Rectal smooth muscle tissue (tissue), 1 donor: ENCODE measurements around the gene SPHK2.

Experiments
- H3K27ac ChIP-seq: one replicate; pipeline ENCODE4 v1.7.0; 2013; ENCODE audit warnings: low read depth, low read length, inconsistent platforms
- H3K27me3 ChIP-seq: one replicate; pipeline ENCODE4 v1.7.0; 2013; ENCODE audit warnings: low read length; ENCODE audit not compliant: control insufficient read depth, insufficient read depth
- H3K36me3 ChIP-seq: one replicate; pipeline ENCODE4 v1.7.0; 2013; ENCODE audit warnings: low read length; ENCODE audit not compliant: control insufficient read depth, insufficient read depth
- H3K4me1 ChIP-seq: one replicate; pipeline ENCODE4 v1.7.0; 2013; ENCODE audit warnings: low read length; ENCODE audit not compliant: control insufficient read depth, insufficient read depth
- H3K4me3 ChIP-seq: one replicate; pipeline ENCODE4 v1.7.0; 2013; ENCODE audit warnings: low read length
- H3K9ac ChIP-seq: one replicate; pipeline ENCODE4 v1.7.0; 2013; ENCODE audit warnings: low read length

SPHK2 gene

DNA sequence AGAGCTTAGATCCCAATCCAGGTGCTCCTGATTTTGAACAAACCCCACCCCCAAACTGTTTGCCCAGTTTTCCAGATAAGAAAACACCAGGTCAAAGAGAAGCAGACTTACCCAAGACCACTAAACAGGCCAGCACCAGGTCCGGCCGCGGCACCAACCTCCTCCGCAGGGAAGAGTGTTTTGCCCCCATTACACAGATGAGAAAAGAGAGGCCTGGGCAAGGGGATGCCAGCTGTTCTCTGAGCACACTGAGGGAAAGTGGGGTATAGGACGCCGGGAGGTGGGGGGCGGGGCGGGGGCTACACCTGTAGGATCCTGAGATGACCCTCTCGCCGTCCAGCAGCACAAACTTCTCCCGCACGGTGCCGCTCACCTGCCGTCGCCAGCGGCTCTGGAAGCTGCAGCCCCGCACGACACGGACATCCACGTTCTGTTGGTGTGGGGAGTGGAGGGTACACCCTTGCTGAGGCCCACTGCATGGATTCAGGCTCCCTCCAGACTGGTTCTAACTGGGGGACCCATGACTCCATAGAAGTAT is 9.7 kb upstream of the SPHK2 start:
- Histone ChIP-seq H3K27me3 (no peaks in the 10 kb centered on the region), H3K27ac (no peak overlapping the region), H3K4me3 (no peak overlapping the region), H3K36me3 (no peaks in the 10 kb centered on the region), H3K9ac (no peak overlapping the region), H3K4me1 (no peaks in the 10 kb centered on the region)

DNA sequence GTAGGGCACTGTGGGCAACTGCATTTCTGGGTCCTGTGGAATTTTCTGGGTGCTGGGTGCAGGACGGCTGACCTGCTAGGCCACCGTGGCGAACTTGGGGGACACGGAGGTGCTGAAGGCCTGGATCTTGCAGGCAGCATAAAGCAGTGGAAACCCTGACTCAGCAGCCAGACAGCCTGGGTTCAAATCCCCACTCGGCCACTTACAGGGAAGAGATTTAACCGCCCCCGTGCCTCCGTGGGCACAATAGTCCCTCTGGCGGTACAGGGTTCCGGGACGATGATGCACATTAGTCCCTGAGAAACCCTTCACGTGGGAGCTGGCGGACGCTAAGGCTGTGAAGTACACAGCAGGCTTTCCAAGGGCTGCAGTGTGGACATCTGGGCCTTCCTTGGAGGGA is 7.4 kb upstream of the SPHK2 start:
- no peak overlapping the region for H3K9ac ChIP-seq

GRCh38 chr19:48613024-48613851 is 6.1 kb upstream of the SPHK2 start:
- H3K27me3 ChIP-seq, result no peaks in the 10 kb centered on the region
- peak overlapping the region; percentile 28 for H3K9ac ChIP-seq
- H3K4me1 ChIP-seq, result peaks cover 11% of the 10 kb centered on the region
- peak overlapping the region; percentile 58 for H3K4me3 ChIP-seq
- peaks cover 24% of the 10 kb centered on the region for H3K36me3 ChIP-seq
- H3K27ac ChIP-seq, result no peak overlapping the region

More for the DNA sequence above, 7.4 kb upstream of the SPHK2 start:
- Histone ChIP-seq H3K27me3 (no peaks in the 10 kb centered on the region), H3K4me3 (no peak overlapping the region), H3K27ac (no peak overlapping the region), H3K36me3 (peaks cover 11% of the 10 kb centered on the region), H3K4me1 (no peaks in the 10 kb centered on the region)

DNA sequence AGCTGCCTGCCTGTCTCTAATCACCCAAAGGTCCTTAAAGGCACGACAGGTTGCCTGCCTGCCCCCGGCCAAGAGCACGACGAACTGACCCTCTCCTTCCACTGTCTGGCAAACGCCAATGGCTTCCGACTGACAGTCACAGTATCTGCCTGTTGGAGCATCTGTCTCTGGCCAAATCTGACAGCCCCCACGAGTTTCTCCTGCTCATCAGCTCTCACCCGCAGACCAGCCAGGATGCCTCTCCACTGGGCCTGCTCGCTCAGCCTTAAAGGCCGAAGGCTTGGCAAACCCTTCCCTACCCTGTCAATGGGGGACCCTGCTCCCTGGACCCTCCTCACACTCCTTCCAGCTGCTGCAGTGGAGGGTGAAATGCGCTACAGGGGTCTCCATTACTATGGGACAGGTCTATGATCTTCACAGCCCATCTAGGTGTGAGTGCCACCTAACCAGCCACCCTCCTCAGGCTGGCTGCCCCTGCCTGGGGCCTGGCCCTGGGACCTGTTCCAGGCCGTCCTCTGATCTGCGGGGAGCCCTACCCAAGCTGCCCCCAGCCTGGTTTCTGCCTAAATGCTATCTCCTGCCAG is 5.4 kb upstream of the SPHK2 start:
- H3K9ac ChIP-seq, result peak overlapping the region; percentile 28
- H3K36me3 ChIP-seq, result peaks cover 24% of the 10 kb centered on the region
- peaks cover 14% of the 10 kb centered on the region for H3K4me1 ChIP-seq
- no peak overlapping the region for H3K27ac ChIP-seq
- peak overlapping the region; percentile 58 for H3K4me3 ChIP-seq
- H3K27me3 ChIP-seq, result no peaks in the 10 kb centered on the region

DNA sequence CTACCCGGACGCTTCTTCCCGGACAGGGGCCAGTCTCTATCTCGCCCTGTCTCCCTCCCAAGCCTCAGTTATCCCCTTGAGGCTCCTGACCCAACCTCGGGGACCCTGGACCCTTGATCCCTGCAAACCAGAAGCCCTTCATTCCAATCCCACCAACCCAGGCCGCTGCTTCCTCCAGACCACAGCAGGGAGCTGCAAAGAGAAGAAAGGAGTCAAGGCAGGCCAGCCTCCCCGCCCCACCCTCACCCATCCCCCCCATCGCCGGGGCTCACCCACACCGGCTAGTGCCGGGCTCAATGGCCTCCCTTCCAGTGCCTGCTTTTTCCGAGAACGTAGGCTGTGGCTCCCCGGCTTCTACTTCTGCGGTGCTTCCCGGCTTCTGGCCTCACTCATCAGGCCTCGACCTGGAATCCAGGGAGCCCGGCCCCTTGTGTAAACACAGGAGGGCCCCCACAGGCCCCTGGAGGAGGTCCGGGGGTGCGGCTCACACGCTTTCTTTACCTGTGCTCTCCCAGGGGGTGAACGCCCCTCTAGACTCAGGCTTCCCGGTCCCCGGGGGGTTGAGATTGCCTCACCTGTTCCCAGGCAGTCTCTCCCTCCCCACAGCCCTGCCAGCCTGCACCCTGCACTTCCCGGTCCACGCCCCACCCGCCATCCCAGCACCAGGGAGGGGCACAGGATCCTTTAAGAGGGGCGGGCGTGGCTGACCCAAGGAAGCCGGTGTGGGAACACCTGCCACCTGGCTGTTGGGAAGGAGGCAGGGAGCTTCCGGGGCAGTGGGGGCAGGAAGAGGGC is 4.7 kb upstream of the SPHK2 start, which contains the start of gene FAM83E:
Gene FAM83E (minus strand): TSS at position 641 of the 795 bp plus-strand sequence. CDS start 1,704 bp downstream, outside the sequence.
- Histone ChIP-seq H3K4me1 (peaks cover 14% of the 10 kb centered on the region), H3K27ac (no peak within 1 kb of the TSS), H3K27me3 (no peaks in the 10 kb centered on the region), H3K9ac (peak within 1 kb of the TSS; percentile 28), H3K36me3 (peaks cover 24% of the 10 kb centered on the region), H3K4me3 (peak within 1 kb of the TSS; percentile 58)

DNA sequence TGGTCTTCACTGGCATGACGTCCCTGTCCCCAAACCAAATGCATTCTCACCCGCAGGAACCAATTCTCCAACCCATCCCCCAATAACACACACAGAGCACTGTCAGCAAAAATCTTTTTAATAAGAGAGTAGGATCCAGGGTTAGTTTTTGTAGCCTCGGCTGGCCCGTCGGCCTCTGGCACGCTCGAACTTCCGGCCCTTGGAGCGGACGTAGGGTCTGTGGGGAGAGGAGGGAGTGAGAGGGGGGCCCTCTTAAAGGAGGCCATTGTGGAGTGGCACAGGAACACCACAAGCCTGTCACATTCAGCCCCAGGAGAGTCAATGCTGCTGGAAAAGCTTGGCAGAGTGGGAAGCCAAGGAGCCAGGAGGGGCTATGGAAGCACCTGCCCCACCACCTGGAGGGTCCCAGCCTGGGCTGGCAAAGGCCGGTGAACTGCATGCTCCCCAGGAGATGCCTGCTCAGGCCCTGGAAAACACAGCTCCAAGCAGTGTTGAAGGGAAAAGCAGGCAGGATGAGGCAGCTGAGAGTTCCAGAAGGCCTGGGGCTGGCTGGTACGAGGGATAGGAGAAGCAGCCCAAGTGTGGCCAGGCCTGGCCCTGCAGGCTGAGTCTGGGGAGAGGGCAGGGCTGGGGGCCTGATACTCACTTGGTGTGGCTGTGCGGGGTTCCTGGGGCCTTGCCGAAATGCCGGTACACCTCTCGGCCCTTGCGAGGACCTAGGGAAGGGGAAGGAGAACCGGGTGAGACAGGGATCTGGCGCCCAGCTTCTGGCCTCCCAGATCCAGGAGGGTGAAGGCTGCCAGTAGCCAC is 3.9 kb upstream of the SPHK2 start:
- H3K27ac ChIP-seq, result no peak overlapping the region
- peaks cover 24% of the 10 kb centered on the region for H3K36me3 ChIP-seq
- no peaks in the 10 kb centered on the region for H3K27me3 ChIP-seq
- no peak overlapping the region for H3K4me3 ChIP-seq
- peaks cover 14% of the 10 kb centered on the region for H3K4me1 ChIP-seq
- no peak overlapping the region for H3K9ac ChIP-seq

DNA sequence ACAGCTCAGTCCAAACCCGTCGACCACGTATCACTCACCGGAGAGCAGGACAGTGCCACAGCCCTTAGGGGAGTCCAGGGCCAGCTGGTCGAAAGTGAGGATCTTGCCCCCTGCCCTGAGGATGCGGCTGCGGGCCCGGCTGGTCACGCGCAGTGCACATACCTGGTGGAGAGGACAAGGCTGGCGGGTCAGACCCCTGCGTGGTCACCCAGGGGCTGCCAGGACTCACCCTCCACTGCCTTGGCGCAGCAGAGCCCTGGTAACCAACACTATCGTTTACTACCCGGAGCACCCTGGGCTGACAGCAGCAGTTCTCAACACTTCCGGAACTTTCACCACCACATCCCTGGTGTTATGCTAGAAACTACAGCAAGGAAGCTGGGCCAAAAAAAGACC is 3.3 kb upstream of the SPHK2 start:
- no peak overlapping the region for H3K27ac ChIP-seq

DNA sequence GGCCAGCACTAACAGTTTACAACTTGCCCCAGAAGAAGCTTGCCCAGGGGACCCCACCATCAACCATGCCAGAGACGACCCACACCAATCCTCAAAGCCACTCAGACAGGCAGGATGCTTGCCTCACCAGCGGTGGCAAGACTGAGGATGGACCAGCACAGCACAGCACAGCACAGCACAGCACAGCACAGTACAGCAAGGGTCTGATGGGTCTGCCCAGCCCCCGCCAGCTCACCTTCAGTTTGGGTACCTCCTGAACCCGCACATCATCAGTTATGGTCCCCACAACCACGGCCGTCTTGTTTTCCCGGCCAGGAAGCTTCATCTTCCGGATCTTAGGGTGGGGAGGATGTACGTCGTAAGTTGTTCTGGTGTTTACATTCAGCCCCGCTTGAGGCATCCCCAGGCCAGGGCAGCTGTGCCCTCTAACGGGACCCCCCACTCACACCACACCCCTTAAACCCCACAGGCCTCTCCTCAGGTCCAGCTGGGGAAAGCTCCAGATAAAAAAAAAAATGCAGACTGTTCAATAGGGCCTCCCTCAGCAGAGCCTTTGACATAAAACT is 2.7 kb upstream of the SPHK2 start:
- no peak overlapping the region for H3K9ac ChIP-seq
- H3K27me3 ChIP-seq, result no peaks in the 10 kb centered on the region
- no peak overlapping the region for H3K27ac ChIP-seq
- peaks cover 14% of the 10 kb centered on the region for H3K4me1 ChIP-seq
- H3K36me3 ChIP-seq, result peaks cover 24% of the 10 kb centered on the region
- no peak overlapping the region for H3K4me3 ChIP-seq

More for the DNA sequence above, 3.3 kb upstream of the SPHK2 start:
- no peak overlapping the region for H3K4me3 ChIP-seq
- H3K36me3 ChIP-seq, result peaks cover 24% of the 10 kb centered on the region
- no peak overlapping the region for H3K9ac ChIP-seq
- H3K4me1 ChIP-seq, result peaks cover 14% of the 10 kb centered on the region
- no peaks in the 10 kb centered on the region for H3K27me3 ChIP-seq

- no peaks in the 10 kb centered on the region for H3K27me3 ChIP-seq
- H3K4me3 ChIP-seq, result peak overlapping the region; percentile 96
- peaks cover 14% of the 10 kb centered on the region for H3K4me1 ChIP-seq
- no peak overlapping the region for H3K9ac ChIP-seq
- peak overlapping the region; percentile 30 for H3K27ac ChIP-seq
- H3K36me3 ChIP-seq, result peaks cover 24% of the 10 kb centered on the region
Observed at GRCh38 chr19:48617146-48617937, 2.0 kb upstream of the SPHK2 start.

DNA sequence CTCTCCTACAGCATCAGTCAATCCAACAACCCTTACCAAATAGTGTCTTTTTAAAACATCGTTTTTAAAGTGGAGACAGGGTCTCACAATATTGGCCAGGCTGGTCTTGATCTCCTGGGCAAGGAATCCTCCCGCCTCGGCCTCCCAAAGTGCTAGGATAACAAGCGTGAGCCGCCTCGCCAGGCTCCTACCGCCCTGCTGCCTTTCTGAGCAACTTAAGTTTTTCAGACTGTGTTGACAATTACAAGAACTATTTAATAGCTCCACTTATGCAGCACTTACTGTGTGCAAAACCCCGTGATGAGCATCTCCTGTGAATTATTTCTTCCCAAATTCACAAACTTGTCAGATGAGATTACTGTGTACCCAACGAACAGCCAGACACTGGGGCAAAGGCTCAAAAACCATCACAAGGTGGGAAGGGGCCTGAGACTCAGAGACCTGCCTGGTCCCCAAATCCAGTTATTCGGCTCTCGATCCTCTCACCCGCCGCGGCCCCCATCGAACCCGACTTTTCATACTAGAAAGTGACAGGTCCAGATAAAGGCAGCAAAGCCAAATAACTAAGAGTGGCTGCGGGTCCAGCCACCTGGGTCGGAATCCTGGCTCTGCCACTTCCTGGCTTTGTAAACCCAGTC is 909 bp upstream of the SPHK2 start:
- Histone ChIP-seq H3K27me3 (no peaks in the 10 kb centered on the region), H3K9ac (peak overlapping the region; percentile 82), H3K36me3 (peaks cover 24% of the 10 kb centered on the region), H3K4me3 (peak overlapping the region; percentile 96), H3K4me1 (peaks cover 17% of the 10 kb centered on the region), H3K27ac (peak overlapping the region; percentile 90)
